ENCODE results near the gene MFN2.

The MFN2 gene

GRCh38 chr1:11967028-11967547 is 13.2 kb upstream of the MFN2 start:
- peak; percentile 67 to 85 for DNase-seq (ENCODE audit: low read depth in 1 of 2, low spot score in 1 of 2)
- in situ Hi-C loops (cut with HindIII; ENCODE audit: low pct_unique_long_range_greater_than_20kb, low sequenced_read_pairs) = no loop called here
- TF ChIP-seq JUND (IDR thresholded peaks at IDR 0.05; ENCODE audit: low read depth) = no peak

GRCh38 chr1:11970441-11971185 is 9.6 kb upstream of the MFN2 start:
- TF ChIP-seq JUND (IDR thresholded peaks at IDR 0.05; ENCODE audit: low read depth) = no peak
- DNase-seq (ENCODE audit: low read depth in 1 of 2, low spot score in 1 of 2) = no peak
- in situ Hi-C loops (cut with HindIII; ENCODE audit: low pct_unique_long_range_greater_than_20kb, low sequenced_read_pairs) = no loop called here

DNA sequence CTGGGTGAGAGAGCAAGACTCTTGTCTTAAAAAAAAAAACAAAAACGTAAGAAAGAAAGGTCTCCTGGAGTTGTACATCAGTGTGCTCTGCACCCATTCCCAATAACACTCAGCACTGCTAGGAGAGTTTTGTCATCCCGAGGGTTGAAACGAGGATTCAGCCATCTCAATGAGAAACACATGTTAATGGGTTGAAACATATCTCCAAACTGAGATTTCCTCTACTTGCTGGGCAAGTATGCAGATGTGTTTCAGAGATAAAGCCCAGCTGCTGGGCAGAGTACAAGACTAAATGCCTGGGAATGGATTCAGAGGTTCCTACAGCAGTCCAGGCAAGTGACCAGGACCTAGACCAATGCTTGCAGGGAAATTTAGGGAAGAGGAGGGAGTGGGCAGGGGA is 2.6 kb upstream of the MFN2 start:
- no peak for DNase-seq (ENCODE audit: low read depth in 1 of 2, low spot score in 1 of 2)
- in situ Hi-C loops (cut with HindIII; ENCODE audit: low pct_unique_long_range_greater_than_20kb, low sequenced_read_pairs) = no loop called here
- no peak for TF ChIP-seq JUND (IDR thresholded peaks at IDR 0.05; ENCODE audit: low read depth)

DNA sequence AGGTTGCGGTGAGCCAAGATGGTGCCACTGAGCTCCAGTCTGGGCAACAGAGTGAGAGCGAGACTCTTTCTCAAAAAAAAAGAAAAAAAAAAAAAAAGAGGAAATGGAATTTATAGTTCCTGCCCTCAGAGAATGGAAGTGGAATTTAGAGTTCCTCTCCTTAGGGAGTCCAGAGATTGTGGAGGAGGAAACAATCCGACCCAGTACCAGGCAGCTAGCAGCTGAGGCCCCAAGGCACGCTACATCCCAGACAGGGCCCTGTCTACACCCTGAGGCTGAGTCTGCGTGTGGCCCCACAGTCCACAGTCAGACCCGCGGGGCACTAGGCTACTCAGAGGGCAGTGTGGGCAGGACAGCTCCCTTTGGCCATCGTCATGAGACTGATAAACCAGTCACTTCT is 1.9 kb upstream of the MFN2 start:
- DNase-seq (ENCODE audit: low read depth in 1 of 2, low spot score in 1 of 2) = no peak
- no peak for TF ChIP-seq JUND (IDR thresholded peaks at IDR 0.05; ENCODE audit: low read depth)
- in situ Hi-C loops (cut with HindIII; ENCODE audit: low pct_unique_long_range_greater_than_20kb, low sequenced_read_pairs) = no loop called here

DNA sequence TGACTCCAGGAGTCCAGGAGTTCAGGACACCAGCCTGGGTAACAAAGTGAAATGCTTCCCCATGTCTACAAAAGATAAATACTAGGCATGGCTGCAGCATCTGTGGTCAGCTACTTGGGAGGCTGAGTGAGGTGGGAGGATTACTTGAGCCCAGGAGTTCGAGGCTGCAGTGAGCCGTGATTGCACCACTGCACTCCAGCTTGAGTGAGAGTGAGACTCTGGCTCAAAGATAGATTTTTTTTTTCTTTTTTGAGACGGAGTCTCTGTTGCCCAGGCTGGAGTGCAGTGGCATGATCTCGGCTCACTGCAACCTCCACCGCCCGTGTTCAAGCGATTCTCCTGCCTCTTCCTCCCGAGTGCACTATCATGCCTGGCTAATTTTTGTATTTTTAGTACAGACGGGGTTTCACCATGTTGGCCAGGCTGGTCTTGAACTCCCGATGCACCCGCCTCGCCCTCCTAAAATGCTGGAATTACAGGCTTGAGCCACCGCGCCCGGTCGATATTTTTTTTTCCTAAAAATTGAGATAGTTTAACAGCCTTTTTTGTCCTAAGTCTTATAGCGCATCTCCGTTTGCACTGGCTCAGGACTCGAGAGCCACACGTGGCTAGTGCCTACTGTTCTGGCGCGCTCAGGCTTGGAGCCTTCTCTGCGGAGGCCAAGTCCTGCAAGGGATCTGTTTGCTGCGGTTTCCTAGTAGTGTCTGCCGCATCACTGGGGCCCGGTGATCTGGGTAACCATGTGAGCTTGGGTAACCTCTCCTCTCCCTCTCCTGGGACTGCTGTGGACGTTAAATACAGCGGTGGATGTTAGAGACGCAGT is 1.0 kb upstream of the MFN2 start:
- no peak for DNase-seq (ENCODE audit: low read depth in 1 of 2, low spot score in 1 of 2)
- TF ChIP-seq JUND (IDR thresholded peaks at IDR 0.05; ENCODE audit: low read depth) = no peak
- in situ Hi-C loops (cut with HindIII; ENCODE audit: low pct_unique_long_range_greater_than_20kb, low sequenced_read_pairs) = no loop called here

DNA sequence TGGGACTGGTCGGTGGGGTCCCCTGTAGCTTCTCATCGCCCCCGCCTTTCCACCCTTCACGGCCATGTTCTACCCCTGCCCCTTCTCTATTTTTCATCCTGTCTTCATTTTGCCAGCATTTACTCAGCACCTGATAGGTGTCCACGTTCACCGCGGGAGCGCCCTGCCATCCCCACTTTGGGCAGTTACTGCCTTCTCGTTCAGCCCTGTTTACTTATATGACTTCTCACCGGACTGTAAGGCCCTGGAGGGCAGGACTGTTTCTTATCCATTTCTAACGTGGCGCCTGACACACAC is 380 bp downstream of the MFN2 start:
- TF ChIP-seq JUND (IDR thresholded peaks at IDR 0.05; ENCODE audit: low read depth) = no peak
- peak in 1 of 2 experiments; percentile 6 for DNase-seq (ENCODE audit: low read depth in 1 of 2, low spot score in 1 of 2)
- in situ Hi-C loops (cut with HindIII; ENCODE audit: low pct_unique_long_range_greater_than_20kb, low sequenced_read_pairs) = no loop called here

DNA sequence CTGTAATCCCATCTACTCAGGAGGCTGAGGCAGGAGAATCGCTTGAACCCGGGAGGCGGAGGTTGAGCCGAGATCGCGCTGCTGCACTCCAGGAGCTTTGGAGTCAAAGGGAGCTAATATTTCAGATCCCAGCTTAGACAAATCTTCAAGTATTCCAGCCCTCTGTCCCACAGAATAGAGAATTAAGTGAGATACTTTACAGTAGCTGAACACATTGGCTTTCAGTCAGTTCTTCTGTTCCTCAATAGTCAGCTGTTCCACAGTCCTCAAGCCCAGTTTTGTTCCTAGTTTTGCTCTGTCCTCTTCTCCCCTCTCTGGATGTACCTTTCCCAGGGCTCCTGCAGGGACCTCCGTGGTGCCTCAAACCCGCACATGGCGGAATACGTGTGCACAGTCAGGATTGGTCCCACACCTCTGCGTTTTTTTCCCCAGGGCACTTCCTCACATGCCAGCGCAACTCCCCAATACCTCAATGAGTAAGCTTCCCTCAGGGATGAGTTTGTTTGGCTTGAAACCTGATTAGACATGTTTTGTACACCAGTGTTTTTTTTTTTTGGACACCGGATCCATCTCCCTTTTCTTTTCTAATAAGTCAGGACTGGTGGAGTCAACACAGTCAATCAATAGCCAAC is 1.2 kb downstream of the MFN2 start:
- DNase-seq (ENCODE audit: low read depth in 1 of 2, low spot score in 1 of 2) = peak in 1 of 2 experiments; percentile 3
- in situ Hi-C loops (cut with HindIII; ENCODE audit: low pct_unique_long_range_greater_than_20kb, low sequenced_read_pairs) = no loop called here
- TF ChIP-seq JUND (IDR thresholded peaks at IDR 0.05; ENCODE audit: low read depth) = no peak

DNA sequence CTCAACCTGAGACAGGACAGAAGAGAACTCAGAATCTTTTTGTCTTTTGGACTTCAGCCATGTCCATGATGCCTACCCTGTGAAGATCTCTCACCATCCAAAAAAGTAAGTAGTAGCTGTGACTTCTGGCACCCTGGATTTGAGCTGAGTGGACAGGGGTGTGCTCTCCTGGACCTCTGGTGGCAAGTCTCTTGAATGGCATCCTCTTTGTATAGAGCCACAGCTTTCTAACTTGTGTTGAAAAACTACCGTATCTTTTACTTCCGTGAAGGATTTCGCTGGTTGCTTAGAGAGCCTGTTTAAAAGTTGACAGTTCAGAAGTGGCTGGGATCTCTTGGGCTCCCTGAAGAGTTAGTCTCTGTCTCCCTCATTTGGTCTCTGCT is 1.8 kb downstream of the MFN2 start:
- in situ Hi-C loops (cut with HindIII; ENCODE audit: low pct_unique_long_range_greater_than_20kb, low sequenced_read_pairs) = no loop called here
- DNase-seq (ENCODE audit: low read depth in 1 of 2, low spot score in 1 of 2) = peak; percentile 32 to 60

GRCh38 chr1:11984121-11984520 is 3.9 kb downstream of the MFN2 start:
- no peak for TF ChIP-seq JUND (IDR thresholded peaks at IDR 0.05; ENCODE audit: low read depth)
- in situ Hi-C loops (cut with HindIII; ENCODE audit: low pct_unique_long_range_greater_than_20kb, low sequenced_read_pairs) = no loop called here
- DNase-seq (ENCODE audit: low read depth in 1 of 2, low spot score in 1 of 2) = no peak

More for the DNA sequence above, 1.8 kb downstream of the MFN2 start:
- TF ChIP-seq JUND (IDR thresholded peaks at IDR 0.05; ENCODE audit: low read depth) = no peak

DNA sequence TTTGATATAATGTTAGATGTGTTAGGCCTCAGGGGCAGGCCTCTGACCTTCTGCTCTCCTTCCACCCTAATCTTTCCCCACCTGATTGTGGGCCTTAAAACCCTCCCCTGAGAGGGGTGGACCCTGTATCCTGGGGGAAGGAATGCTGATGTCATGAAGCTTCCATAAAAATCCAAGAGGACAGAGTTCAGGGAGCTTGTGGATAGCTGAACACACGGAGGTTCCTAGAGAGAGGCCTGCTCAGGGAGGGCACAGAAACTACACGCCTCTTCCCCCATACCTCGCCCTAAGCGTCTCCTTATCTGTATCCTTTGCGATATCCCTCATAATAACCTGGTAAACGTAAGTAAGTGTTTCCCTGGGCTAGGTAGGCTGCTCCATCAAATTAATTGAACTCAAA is 4.3 kb downstream of the MFN2 start:
- no peak for TF ChIP-seq JUND (IDR thresholded peaks at IDR 0.05; ENCODE audit: low read depth)
- DNase-seq (ENCODE audit: low read depth in 1 of 2, low spot score in 1 of 2) = no peak
- in situ Hi-C loops (cut with HindIII; ENCODE audit: low pct_unique_long_range_greater_than_20kb, low sequenced_read_pairs) = no loop called here

GRCh38 chr1:11985171-11985570 is 4.9 kb downstream of the MFN2 start:
- DNase-seq (ENCODE audit: low read depth in 1 of 2, low spot score in 1 of 2) = no peak
- TF ChIP-seq JUND (IDR thresholded peaks at IDR 0.05; ENCODE audit: low read depth) = no peak
- in situ Hi-C loops (cut with HindIII; ENCODE audit: low pct_unique_long_range_greater_than_20kb, low sequenced_read_pairs) = no loop called here

GRCh38 chr1:11985851-11986250 is 5.6 kb downstream of the MFN2 start:
- DNase-seq (ENCODE audit: low read depth in 1 of 2, low spot score in 1 of 2) = no peak
- no peak for TF ChIP-seq JUND (IDR thresholded peaks at IDR 0.05; ENCODE audit: low read depth)
- in situ Hi-C loops (cut with HindIII; ENCODE audit: low pct_unique_long_range_greater_than_20kb, low sequenced_read_pairs) = no loop called here

GRCh38 chr1:11989669-11990068 is 9.4 kb downstream of the MFN2 start:
- TF ChIP-seq JUND (IDR thresholded peaks at IDR 0.05; ENCODE audit: low read depth) = no peak
- in situ Hi-C loops (cut with HindIII; ENCODE audit: low pct_unique_long_range_greater_than_20kb, low sequenced_read_pairs) = no loop called here
- DNase-seq (ENCODE audit: low read depth in 1 of 2, low spot score in 1 of 2) = no peak
